AG10803 (cell line): Measurements from ENCODE around the gene ASB4.

ENCODE experiments used
- DNase-seq: peaks from one replicate; pipeline ENCODE4 v3.0.0; 2010; ENCODE audit warnings: low read depth
- H3K4me3 ChIP-seq: 2 replicates; pipeline ENCODE4 v1.5.1; 2011; ENCODE audit warnings: mild to moderate bottlenecking, low read length, control low read depth
- CTCF ChIP-seq: conservative IDR thresholded peaks from 2 replicates; pipeline ENCODE4 v1.5.1; 2011; ENCODE audit warnings: mild to moderate bottlenecking, low read length, control low read depth, inconsistent platforms

Gene ASB4

GRCh38 chr7:95471071-95471470, 14.7 kb upstream of the ASB4 start:
- DNase-seq, result no peak
- no peak for TF ChIP-seq CTCF
- no peak overlapping the region for H3K4me3 ChIP-seq

- DNase-seq, result peak; percentile 26
- H3K4me3 ChIP-seq, result no peak overlapping the region
- TF ChIP-seq CTCF, result no peak
These were observed 13.1 kb upstream of the ASB4 start for GRCh38 chr7:95472581-95473161.

- DNase-seq, result no peak
- TF ChIP-seq CTCF, result no peak
- H3K4me3 ChIP-seq, result no peak overlapping the region
These were observed 12.3 kb upstream of the ASB4 start for GRCh38 chr7:95473276-95473985.

GRCh38 chr7:95476072-95476847, 9.5 kb upstream of the ASB4 start:
- TF ChIP-seq CTCF, result no peak

GRCh38 chr7:95476904-95477594, 8.7 kb upstream of the ASB4 start:
- peak; percentile 83 for TF ChIP-seq CTCF
- H3K4me3 ChIP-seq, result no peak overlapping the region
- peak; percentile 70 for DNase-seq

More at GRCh38 chr7:95476072-95476847, 9.5 kb upstream of the ASB4 start:
- no peak overlapping the region for H3K4me3 ChIP-seq
- DNase-seq, result no peak

GRCh38 chr7:95478272-95479037, 7.3 kb upstream of the ASB4 start:
- peak overlapping the region; percentile 2; the same call in 1 of the 2 replicates for H3K4me3 ChIP-seq
- TF ChIP-seq CTCF, result peak; percentile 51
- DNase-seq, result peak; percentile 37
